T47D (cell line): Measurements from ENCODE around the gene WARS2.

ENCODE experiments used
- DNase-seq, 2 experiments: peaks; one replicate each; pipeline versions ENCODE4 v3.0.0 to v3.0.0-alpha.2; 2011 to 2012; ENCODE audit warnings: low read depth in 1 of 2, low spot score in 1 of 2
- JUND ChIP-seq: IDR thresholded peaks from 2 replicates; pipeline ENCODE4 v1.6.1; 2012; ENCODE audit warnings: low read depth
- in situ Hi-C: cut with HindIII; loops from 2 replicates; pipeline ENCODE4 v1.10.0; 2016; ENCODE audit warnings: low sequenced_read_pairs, low pct_unique_long_range_greater_than_20kb

The WARS2 gene

GRCh38 chr1:119068427-119068826, 72.0 kb downstream of the WARS2 start:
- DNase-seq = peak in 1 of 2 experiments; percentile 14
- TF ChIP-seq JUND = no peak
- in situ Hi-C loops = no loop called here

GRCh38 chr1:119061700-119062099, 78.8 kb downstream of the WARS2 start:
- no peak for TF ChIP-seq JUND
- DNase-seq = no peak
- in situ Hi-C loops = no loop called here

GRCh38 chr1:119055568-119055967, 84.9 kb downstream of the WARS2 start:
- in situ Hi-C loops = no loop called here
- DNase-seq = no peak
- no peak for TF ChIP-seq JUND

GRCh38 chr1:119053917-119054316, 86.5 kb downstream of the WARS2 start:
- DNase-seq = no peak
- TF ChIP-seq JUND = no peak
- in situ Hi-C loops = no loop called here

- in situ Hi-C loops = no loop called here
- TF ChIP-seq JUND = no peak
Observed at GRCh38 chr1:119052267-119052666, 88.2 kb downstream of the WARS2 start.

GRCh38 chr1:119048624-119049404, 91.6 kb downstream of the WARS2 start:
- no peak for DNase-seq
- in situ Hi-C loops = no loop called here

More at GRCh38 chr1:119052267-119052666, 88.2 kb downstream of the WARS2 start:
- DNase-seq = no peak

GRCh38 chr1:119046785-119047438, 93.5 kb downstream of the WARS2 start:
- DNase-seq = no peak
- no peak for TF ChIP-seq JUND
- in situ Hi-C loops = no loop called here

More at GRCh38 chr1:119048624-119049404, 91.6 kb downstream of the WARS2 start:
- TF ChIP-seq JUND = no peak

GRCh38 chr1:119046429-119046784, 94.0 kb downstream of the WARS2 start:
- DNase-seq = no peak
- in situ Hi-C loops = no loop called here
- TF ChIP-seq JUND = no peak

- in situ Hi-C loops = no loop called here
- TF ChIP-seq JUND = no peak
- DNase-seq = peak in 1 of 2 experiments; percentile 1
Observed at GRCh38 chr1:119045096-119045746, 95.2 kb downstream of the WARS2 start.

GRCh38 chr1:119040906-119041305, 99.5 kb downstream of the WARS2 start:
- no peak for DNase-seq
- in situ Hi-C loops = no loop called here
- no peak for TF ChIP-seq JUND

- in situ Hi-C loops = no loop called here
- no peak for DNase-seq
- no peak for TF ChIP-seq JUND
Observed at GRCh38 chr1:119040489-119040888, 100.0 kb downstream of the WARS2 start.

GRCh38 chr1:119038363-119038762, 102.1 kb downstream of the WARS2 start:
- TF ChIP-seq JUND = no peak
- no peak for DNase-seq
- in situ Hi-C loops = no loop called here

- in situ Hi-C loops = no loop called here
- DNase-seq = no peak
- no peak for TF ChIP-seq JUND
Observed at GRCh38 chr1:119034359-119034758, 106.1 kb downstream of the WARS2 start.
